Subcutaneous abdominal adipose tissue (tissue), 5 donors: ENCODE data around the gene PPP3CA.

Source experiments
- H3K27ac ChIP-seq: one replicate; pipeline ENCODE4 v1.7.0; 2013; ENCODE audit warnings: low read depth, mild to moderate bottlenecking, inconsistent platforms, low read length, moderate library complexity
- H3K27me3 ChIP-seq, 5 donors: one replicate each; pipeline ENCODE4 v1.7.0; 2013; ENCODE audit warnings: low read length in 5 of 5, inconsistent platforms in 1 of 5; ENCODE audit not compliant: control insufficient read depth in 5 of 5, insufficient read depth in 4 of 5
- H3K36me3 ChIP-seq, 5 donors: one replicate each; pipeline ENCODE4 v1.7.0; 2013; ENCODE audit warnings: low read length in 5 of 5; ENCODE audit not compliant: control insufficient read depth in 5 of 5, insufficient read depth in 5 of 5
- H3K4me1 ChIP-seq, 5 donors: one replicate each; pipeline ENCODE4 v1.7.0; 2013; ENCODE audit warnings: low read length in 5 of 5, mild to moderate bottlenecking in 3 of 5, moderate library complexity in 1 of 5; ENCODE audit not compliant: control insufficient read depth in 5 of 5, insufficient read depth in 5 of 5
- H3K4me3 ChIP-seq, 5 donors: one replicate each; pipeline ENCODE4 v1.7.0; 2013; ENCODE audit warnings: low read length in 5 of 5, low read depth in 1 of 5
- H3K9ac ChIP-seq, 5 donors: one replicate each; pipeline ENCODE4 v1.7.0; 2013; ENCODE audit warnings: low read length in 5 of 5, mild to moderate bottlenecking in 4 of 5, moderate library complexity in 3 of 5
- H3K9me3 ChIP-seq, 5 donors: one replicate each; pipeline ENCODE4 v1.7.0; 2013; ENCODE audit warnings: low read length in 5 of 5; ENCODE audit not compliant: control insufficient read depth in 5 of 5
- donor health status: healthy.
- donor health status: healthy.
- donor health status: healthy.
- donor health status: healthy.
- donor health status: healthy.

The PPP3CA gene

DNA sequence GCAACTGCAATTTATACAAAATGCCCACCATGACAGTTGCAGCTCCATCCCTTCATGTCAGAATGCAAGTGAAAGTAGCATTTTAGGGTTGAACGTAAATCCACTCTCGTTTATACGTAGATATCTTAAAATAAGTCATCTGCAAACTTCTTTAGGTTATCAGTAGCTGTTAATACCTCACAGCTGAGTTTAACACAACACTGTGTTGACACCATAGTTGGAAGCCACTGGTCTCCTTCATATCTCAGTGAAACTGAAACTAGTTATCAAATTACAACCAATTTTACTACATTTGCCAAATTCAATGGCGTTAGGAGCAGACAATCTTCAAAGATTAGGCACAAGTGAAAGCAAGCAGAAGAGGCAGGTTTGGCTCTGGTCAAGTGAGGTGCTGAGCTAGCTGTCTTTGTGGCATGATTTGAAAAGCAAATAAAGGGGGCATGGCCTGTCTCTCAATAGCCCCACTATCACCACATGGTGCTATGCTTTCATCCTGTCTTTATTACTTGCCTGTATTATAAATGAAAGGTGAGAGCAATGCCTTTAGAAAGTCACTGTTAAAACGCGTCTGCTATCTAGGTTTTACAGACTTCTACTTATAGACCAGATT lies 12.3 kb downstream of the PPP3CA start:
- Histone ChIP-seq H3K27ac (no peak overlapping the region), H3K9me3 (no peaks in the 10 kb centered on the region)

DNA sequence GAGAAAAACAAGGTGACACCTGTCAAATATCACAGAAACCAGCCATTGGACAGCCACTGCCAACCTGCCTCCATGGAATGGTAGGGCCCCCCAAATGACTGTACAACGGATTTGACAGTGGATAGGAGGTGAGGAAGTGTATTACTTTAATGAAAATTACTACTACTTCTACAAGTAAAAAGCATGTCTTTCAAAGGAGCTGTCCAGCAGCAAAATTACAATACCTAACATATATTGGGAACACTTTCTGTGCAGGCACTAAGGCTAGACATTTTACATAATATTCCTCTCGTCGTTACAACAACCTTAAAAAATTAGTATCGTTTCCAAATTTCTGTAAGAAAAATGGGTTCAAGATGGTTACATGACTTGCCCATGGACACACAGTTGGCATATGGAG lies 14.9 kb downstream of the PPP3CA start:
- H3K4me1 ChIP-seq = peaks cover under 1 to 30% (median 3%) of the 10 kb centered on the region in 5 donors
- H3K9ac ChIP-seq = no peak overlapping the region
- H3K36me3 ChIP-seq = no peaks in the 10 kb centered on the region
- H3K27ac ChIP-seq = no peak overlapping the region
- H3K4me3 ChIP-seq = no peak overlapping the region
- H3K9me3 ChIP-seq = no peaks in the 10 kb centered on the region
- no peaks in the 10 kb centered on the region for H3K27me3 ChIP-seq

More for the DNA sequence above, 12.3 kb downstream of the PPP3CA start:
- Histone ChIP-seq H3K36me3 (no peaks in the 10 kb centered on the region), H3K4me1 (peaks cover 0 to 24% (median 4%) of the 10 kb centered on the region in 5 donors), H3K9ac (no peak overlapping the region), H3K27me3 (no peaks in the 10 kb centered on the region), H3K4me3 (no peak overlapping the region)

DNA sequence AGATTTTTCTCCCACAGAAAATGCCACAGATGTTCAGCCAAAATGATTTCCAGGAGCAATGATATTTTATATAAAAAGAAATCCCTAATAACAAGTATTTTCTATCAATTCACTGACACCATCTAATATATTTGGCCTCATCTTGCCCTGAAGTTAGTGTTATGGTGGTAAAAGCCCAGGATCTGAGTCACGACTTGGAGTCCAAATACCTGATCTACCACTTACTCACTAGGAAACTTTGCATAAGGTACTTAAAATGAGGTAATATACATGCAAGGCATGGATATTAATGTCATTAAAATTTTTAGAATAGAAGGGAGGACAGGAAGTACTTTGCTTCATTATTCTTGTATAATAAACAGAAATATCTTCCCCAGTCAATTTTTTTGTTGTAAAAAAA lies 16.3 kb downstream of the PPP3CA start:
- Histone ChIP-seq H3K27me3 (no peaks in the 10 kb centered on the region), H3K36me3 (no peaks in the 10 kb centered on the region), H3K27ac (no peak overlapping the region), H3K4me1 (peaks cover 0 to 25% (median 3%) of the 10 kb centered on the region in 5 donors), H3K9ac (no peak overlapping the region), H3K9me3 (no peaks in the 10 kb centered on the region), H3K4me3 (no peak overlapping the region)

DNA sequence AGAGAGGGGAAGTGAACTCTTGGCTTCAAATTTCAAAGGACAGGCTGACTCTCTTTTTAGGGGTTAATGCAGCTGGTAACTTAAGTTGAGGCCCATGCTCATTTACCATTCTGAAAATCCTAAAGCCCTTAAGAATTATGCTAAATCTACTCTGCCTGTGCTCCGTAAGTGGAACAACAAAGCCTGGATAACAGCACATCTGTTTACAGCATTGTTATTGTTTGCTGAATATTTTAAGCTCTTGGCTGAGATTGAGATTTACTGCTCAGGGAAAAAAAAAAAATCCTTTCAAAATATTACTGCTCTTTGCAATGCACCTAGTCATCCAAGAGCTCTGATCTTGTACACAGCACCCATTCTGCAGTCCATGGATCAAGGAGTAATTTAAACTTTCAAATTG lies 17.7 kb downstream of the PPP3CA start:
- Histone ChIP-seq H3K9me3 (no peaks in the 10 kb centered on the region), H3K4me1 (peaks cover 0 to 25% (median 2%) of the 10 kb centered on the region in 5 donors), H3K27me3 (no peaks in the 10 kb centered on the region), H3K9ac (no peak overlapping the region), H3K4me3 (no peak overlapping the region), H3K36me3 (no peaks in the 10 kb centered on the region), H3K27ac (no peak overlapping the region)

DNA sequence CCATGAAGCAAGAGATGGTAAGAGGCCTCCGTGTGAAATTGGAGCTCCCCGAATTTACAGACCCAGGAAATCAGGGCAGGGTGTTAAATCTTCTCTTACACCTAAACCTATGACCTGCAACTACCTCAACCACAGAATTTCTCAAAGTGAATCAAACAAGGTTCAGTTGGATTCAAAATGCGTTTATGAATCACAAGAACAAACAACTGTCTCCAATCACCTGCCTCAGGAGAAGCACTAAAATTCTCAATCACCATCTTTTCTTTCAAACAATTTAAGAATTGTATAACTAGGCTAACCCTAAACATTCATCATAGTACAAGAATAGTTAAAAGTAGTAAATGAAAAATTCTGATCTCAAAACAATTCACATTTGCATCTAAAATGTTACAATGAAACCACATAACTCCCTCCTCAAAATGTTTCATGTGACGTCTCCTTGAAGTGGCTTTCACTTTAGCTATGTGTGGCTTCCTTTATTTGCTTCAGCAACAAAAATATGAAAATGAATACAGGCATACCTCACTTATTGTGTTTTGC lies 19.2 kb downstream of the PPP3CA start:
- Histone ChIP-seq H3K9ac (no peak overlapping the region), H3K4me3 (no peak overlapping the region), H3K27ac (no peak overlapping the region), H3K9me3 (no peaks in the 10 kb centered on the region), H3K27me3 (no peaks in the 10 kb centered on the region), H3K4me1 (peaks cover 0 to 25% (median 2%) of the 10 kb centered on the region in 5 donors), H3K36me3 (no peaks in the 10 kb centered on the region)

DNA sequence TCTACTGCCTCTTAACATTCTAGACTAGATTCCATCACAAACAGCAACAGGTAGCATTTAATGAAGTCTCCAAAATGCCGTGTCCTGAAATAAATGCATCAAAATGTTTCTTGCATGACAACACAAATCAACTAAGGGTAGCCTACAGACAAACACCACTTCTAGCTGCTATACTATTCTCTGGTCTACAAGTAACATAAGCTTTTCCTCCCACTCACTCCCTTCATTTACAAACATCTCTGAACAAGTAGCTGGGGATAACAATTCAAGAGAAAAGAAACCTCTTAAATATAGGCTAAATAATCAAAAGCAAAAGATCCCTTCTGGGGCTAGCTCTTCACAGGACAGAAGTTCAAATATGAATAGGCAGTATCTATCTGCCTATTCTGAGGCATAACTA lies 20.8 kb downstream of the PPP3CA start:
- Histone ChIP-seq H3K9ac (no peak overlapping the region), H3K36me3 (no peaks in the 10 kb centered on the region), H3K4me1 (peaks cover 2 to 27% (median 3%) of the 10 kb centered on the region in 5 donors), H3K4me3 (no peak overlapping the region), H3K27ac (no peak overlapping the region), H3K9me3 (no peaks in the 10 kb centered on the region), H3K27me3 (no peaks in the 10 kb centered on the region)

DNA sequence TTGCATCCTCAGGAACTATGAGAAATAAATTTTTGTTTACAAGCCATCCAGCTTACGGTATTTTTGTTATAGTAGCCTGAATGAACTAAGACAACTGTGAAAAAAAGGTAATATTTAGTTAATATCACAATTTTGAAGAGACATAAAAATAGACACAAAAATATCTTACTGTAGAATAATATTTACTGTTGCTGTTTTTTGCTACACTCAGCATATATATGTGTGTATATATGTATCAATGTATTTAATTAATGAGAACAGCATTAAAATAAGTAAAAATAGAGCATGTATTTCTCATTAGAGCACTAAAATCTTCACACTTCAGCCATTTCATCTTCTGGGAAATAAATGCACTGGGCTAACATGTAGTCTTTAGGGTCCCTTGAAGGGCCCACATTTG lies 24.6 kb downstream of the PPP3CA start:
- H3K27ac ChIP-seq = no peak overlapping the region
- H3K9ac ChIP-seq = no peak overlapping the region
- peaks cover 0 to 16% (median 13%) of the 10 kb centered on the region in 5 donors for H3K4me1 ChIP-seq
- H3K27me3 ChIP-seq = no peaks in the 10 kb centered on the region
- H3K9me3 ChIP-seq = peaks cover 0 to 3% (median 0%) of the 10 kb centered on the region in 5 donors
- no peaks in the 10 kb centered on the region for H3K36me3 ChIP-seq
- no peak overlapping the region for H3K4me3 ChIP-seq

DNA sequence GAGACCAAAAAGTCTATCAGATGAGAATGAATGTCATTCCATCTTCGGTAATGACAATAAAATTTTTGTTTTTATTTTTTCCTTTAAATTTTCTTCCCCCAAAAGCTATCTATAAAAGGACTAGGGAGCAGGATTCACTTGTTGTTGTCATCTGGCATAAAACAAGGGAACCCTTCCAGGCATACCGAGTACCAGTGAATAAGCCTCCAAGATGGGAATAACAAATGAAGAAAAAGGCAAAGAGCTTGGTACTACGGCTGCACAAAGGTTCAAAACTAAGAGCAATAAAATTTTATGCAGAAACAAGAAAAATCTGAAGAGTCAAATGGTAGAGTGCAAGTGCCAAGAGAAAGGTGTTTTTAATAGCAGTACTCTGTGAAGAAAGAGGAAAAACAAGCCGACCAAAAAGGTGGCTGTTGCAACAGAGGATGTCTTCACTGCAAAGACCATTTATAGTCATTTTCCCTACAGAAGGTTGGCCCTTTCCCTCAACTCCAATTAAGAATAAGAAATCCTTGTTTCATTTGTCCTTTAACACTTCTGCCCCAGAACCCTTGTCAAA lies 25.8 kb downstream of the PPP3CA start:
- Histone ChIP-seq H3K27me3 (no peaks in the 10 kb centered on the region), H3K9me3 (peaks cover 0 to 3% (median 0%) of the 10 kb centered on the region in 5 donors), H3K9ac (no peak overlapping the region), H3K4me1 (peaks cover 0 to 16% (median 13%) of the 10 kb centered on the region in 5 donors), H3K4me3 (no peak overlapping the region), H3K27ac (no peak overlapping the region), H3K36me3 (no peaks in the 10 kb centered on the region)

DNA sequence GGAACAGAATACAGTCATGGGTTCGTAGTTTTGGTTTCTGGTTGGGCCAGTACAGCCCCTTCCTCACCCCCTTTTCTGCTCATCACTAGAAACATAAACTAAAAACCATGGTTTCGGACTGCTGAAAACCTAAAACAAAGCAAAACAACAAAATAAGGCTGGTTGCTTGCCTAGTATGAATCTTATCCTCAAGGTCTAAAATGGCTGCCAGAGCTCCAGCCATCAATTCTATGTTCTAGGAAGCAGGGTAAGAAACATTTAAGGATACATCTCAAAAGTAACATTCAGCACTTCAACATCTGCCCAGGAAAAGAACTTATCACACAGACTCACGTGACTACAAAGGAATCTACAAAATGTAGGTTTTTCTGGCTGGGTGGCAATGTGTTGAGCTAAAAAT lies 31.5 kb downstream of the PPP3CA start:
- Histone ChIP-seq H3K9me3 (peaks cover 0 to 6% (median 3%) of the 10 kb centered on the region in 5 donors), H3K4me1 (peaks cover 0 to 4% (median 3%) of the 10 kb centered on the region in 5 donors), H3K27me3 (no peaks in the 10 kb centered on the region), H3K4me3 (no peak overlapping the region), H3K9ac (no peak overlapping the region), H3K27ac (no peak overlapping the region), H3K36me3 (no peaks in the 10 kb centered on the region)

DNA sequence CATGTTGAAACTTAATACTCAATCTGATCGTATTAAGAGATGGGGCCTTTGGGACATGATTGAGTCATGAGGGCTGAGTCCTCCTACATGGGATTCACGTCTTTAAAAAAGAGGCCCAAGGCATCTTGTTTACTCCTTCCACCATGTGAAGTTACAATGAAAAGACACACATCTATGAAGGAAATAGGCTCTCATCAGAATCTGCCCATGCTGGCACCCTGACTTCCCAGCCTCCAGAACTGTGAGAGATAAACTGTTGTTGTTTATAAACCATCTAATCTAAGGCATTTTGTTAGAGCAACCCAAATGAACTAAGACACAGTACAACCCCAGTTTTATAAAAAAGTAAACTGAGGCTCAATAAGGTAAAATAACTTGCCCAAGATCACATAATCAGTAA lies 32.3 kb downstream of the PPP3CA start:
- Histone ChIP-seq H3K4me1 (peaks cover 0 to 2% (median 0%) of the 10 kb centered on the region in 5 donors), H3K9ac (no peak overlapping the region), H3K27me3 (no peaks in the 10 kb centered on the region), H3K27ac (no peak overlapping the region), H3K9me3 (peaks cover 0 to 6% (median 3%) of the 10 kb centered on the region in 5 donors), H3K4me3 (no peak overlapping the region), H3K36me3 (no peaks in the 10 kb centered on the region)
